ENCODE measurements around the gene UGT2B15. TPM values are rescaled to one million over a fixed set of nuclear protein-coding genes. Genes with fewer than 3 reads are reported as not detected.
"Not testable (repeated sequence)": the region's sequence is repeated elsewhere in the genome, so short reads cannot be mapped to it uniquely, and the experiment has no call there.

UGT2B15 gene
- total and polyA plus RNA-seq, 11 donors = not detected

GRCh38 chr4:68664721-68665120, 5.7 kb downstream of the UGT2B15 start:
- H3K4me3 ChIP-seq; ATAC-seq; H3K36me3 ChIP-seq; H3K27ac ChIP-seq; DNase-seq; H3K27me3 ChIP-seq; H3K9me3 ChIP-seq; intact Hi-C loops (cut with DNase I); H3K4me1 ChIP-seq: not testable (repeated sequence)
- 64 to 80% (median 72%) methylated on average over 3 of the region's 3 CpGs for WGBS, 4 donors

- H3K4me1 ChIP-seq; DNase-seq; H3K27me3 ChIP-seq; ATAC-seq; H3K27ac ChIP-seq; intact Hi-C loops (cut with DNase I); H3K36me3 ChIP-seq; H3K9me3 ChIP-seq; H3K4me3 ChIP-seq: not testable (repeated sequence)
- no CpG with 5 or more reads among the region's 1 CpG for WGBS, 4 donors
Observed at GRCh38 chr4:68662836-68663574, 7.4 kb downstream of the UGT2B15 start.

GRCh38 chr4:68658672-68659071, 11.8 kb downstream of the UGT2B15 start:
- no peak overlapping the region for H3K27ac ChIP-seq
- H3K27me3 ChIP-seq = no peaks in the 10 kb centered on the region
- no peaks in the 10 kb centered on the region for H3K36me3 ChIP-seq
- no peaks in the 10 kb centered on the region for H3K9me3 ChIP-seq
- intact Hi-C loops (cut with DNase I) = no loop called here
- H3K4me1 ChIP-seq = no peaks in the 10 kb centered on the region
- ATAC-seq (no peak), DNase-seq (no peak)
- no peak overlapping the region for H3K4me3 ChIP-seq
- TF ChIP-seq CTCF (IDR thresholded peaks at IDR 0.05) (no peak), POLR2A (IDR thresholded peaks at IDR 0.05) (no peak)

GRCh38 chr4:68657022-68657594, 13.3 kb downstream of the UGT2B15 start:
- ATAC-seq; intact Hi-C loops (cut with DNase I); H3K27ac ChIP-seq; H3K9me3 ChIP-seq; H3K36me3 ChIP-seq; H3K4me3 ChIP-seq; DNase-seq; H3K4me1 ChIP-seq; H3K27me3 ChIP-seq: not testable (repeated sequence)

DNA sequence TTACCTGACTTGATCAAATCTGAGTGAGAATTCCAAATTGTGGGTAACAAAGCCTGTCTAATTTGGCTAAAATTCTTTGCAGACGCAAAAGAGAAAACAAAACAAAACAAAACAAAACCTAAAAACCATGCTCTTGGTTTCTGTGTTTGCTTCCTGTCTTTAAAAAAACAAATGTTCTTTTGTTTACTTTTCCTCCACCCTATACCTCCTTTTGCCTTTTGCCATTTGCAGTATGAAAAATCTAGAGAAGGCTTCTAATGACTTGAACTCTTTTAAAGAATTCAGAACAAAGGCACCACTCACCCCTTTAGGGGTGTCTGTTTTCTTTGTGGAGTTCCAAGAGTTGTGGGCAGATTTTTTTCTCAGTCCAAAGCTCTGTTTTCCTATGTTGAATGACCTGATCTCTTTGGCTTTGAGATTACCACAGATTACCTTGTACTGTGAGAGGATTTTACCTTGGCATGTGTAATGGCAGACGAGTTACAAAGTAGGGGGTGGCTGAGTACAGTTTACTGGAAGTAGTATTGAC, 13.9 kb downstream of the UGT2B15 start:
- H3K27ac ChIP-seq; H3K27me3 ChIP-seq; intact Hi-C loops (cut with DNase I); H3K9me3 ChIP-seq; DNase-seq; H3K36me3 ChIP-seq; ATAC-seq; H3K4me3 ChIP-seq; H3K4me1 ChIP-seq: not testable (repeated sequence)
- WGBS, 4 donors = 62 to 85% (median 73%) methylated on average over 2 of the region's 2 CpGs

GRCh38 chr4:68655764-68656444, 14.5 kb downstream of the UGT2B15 start:
- DNase-seq = no peak
- Histone ChIP-seq H3K9me3 (no peaks in the 10 kb centered on the region), H3K4me1 (no peaks in the 10 kb centered on the region), H3K36me3 (no peaks in the 10 kb centered on the region), H3K27ac (no peak overlapping the region), H3K4me3 (no peak overlapping the region), H3K27me3 (no peaks in the 10 kb centered on the region)
- TF ChIP-seq CTCF (IDR thresholded peaks at IDR 0.05) (no peak), POLR2A (IDR thresholded peaks at IDR 0.05) (no peak)
- intact Hi-C loops (cut with DNase I) = no loop called here
- WGBS, 4 donors = 72 to 82% (median 77%) methylated on average over 3 of the region's 3 CpGs
- no peak for ATAC-seq

Data from heart left ventricle (tissue), 16 donors.